COLO668 (cell line): ENCODE data around the gene SKI.
"Not testable (repeated sequence)": the region's sequence is repeated elsewhere in the genome, so short reads cannot be mapped to it uniquely, and the experiment has no call there.

Source experiments
- DNase-seq: peaks from one replicate; lab custom pipeline; 2025; ENCODE audit not compliant: unreplicated experiment; lab: John Stamatoyannopoulos, UW

Gene SKI

GRCh38 chr1:2259668-2260402, 31.7 kb downstream of the SKI start:
- no peak for DNase-seq

- not testable (repeated sequence) for DNase-seq
Observed at GRCh38 chr1:2260470-2260869, 32.4 kb downstream of the SKI start.

GRCh38 chr1:2260917-2261316, 32.8 kb downstream of the SKI start:
- no peak for DNase-seq

GRCh38 chr1:2261476-2262395, 33.6 kb downstream of the SKI start:
- DNase-seq = not testable (repeated sequence)

GRCh38 chr1:2266301-2266975, 38.3 kb downstream of the SKI start:
- no peak for DNase-seq

- no peak for DNase-seq
Observed at GRCh38 chr1:2267051-2267830, 39.1 kb downstream of the SKI start.

- DNase-seq = no peak
Observed at GRCh38 chr1:2267862-2268261, 39.7 kb downstream of the SKI start.

- DNase-seq = no peak
Observed at GRCh38 chr1:2268285-2269056, 40.4 kb downstream of the SKI start.

GRCh38 chr1:2269193-2269921, 41.2 kb downstream of the SKI start:
- no peak for DNase-seq

GRCh38 chr1:2269922-2270259, 41.8 kb downstream of the SKI start:
- DNase-seq = no peak

- DNase-seq = no peak
Observed at GRCh38 chr1:2270260-2271100, 42.4 kb downstream of the SKI start.

- no peak for DNase-seq
Observed at GRCh38 chr1:2271211-2271721, 43.1 kb downstream of the SKI start.

- DNase-seq = no peak
Observed at GRCh38 chr1:2271841-2272655, 43.9 kb downstream of the SKI start.

GRCh38 chr1:2272686-2273400, 44.7 kb downstream of the SKI start:
- no peak for DNase-seq

- DNase-seq = no peak
Observed at GRCh38 chr1:2273401-2274090, 45.4 kb downstream of the SKI start.

GRCh38 chr1:2274231-2274928, 46.3 kb downstream of the SKI start:
- DNase-seq = no peak
